Right lobe of liver (tissue), 4 donors: ENCODE measurements around the gene BCL7C.

Source experiments
- POLR2A ChIP-seq: fragments of 450-650 bp; IDR thresholded peaks from one replicate; pipeline ENCODE4 v1.6.1; 2017; ENCODE audit warnings: antibody characterized with exemption, mild to moderate bottlenecking
- TF ChIP-seq, protein P1 (sequence below), 4 donors: fragments of 200-600 bp in 3 of 4; fragments of 450-650 bp in 1 of 4; IDR thresholded peaks; one replicate each; pipeline versions ENCODE4 v1.5.1 to v1.8.0; 2016 to 2022; ENCODE audit warnings: antibody characterized with exemption in 4 of 4, mild to moderate bottlenecking in 2 of 4
- donor health status: DM: no; HTN: no; CAD: no.
- donor health status: DM: no; HTN: no; CAD: no.
- donor health status: DM: no; HTN: yes; CAD: no.

DNA sequence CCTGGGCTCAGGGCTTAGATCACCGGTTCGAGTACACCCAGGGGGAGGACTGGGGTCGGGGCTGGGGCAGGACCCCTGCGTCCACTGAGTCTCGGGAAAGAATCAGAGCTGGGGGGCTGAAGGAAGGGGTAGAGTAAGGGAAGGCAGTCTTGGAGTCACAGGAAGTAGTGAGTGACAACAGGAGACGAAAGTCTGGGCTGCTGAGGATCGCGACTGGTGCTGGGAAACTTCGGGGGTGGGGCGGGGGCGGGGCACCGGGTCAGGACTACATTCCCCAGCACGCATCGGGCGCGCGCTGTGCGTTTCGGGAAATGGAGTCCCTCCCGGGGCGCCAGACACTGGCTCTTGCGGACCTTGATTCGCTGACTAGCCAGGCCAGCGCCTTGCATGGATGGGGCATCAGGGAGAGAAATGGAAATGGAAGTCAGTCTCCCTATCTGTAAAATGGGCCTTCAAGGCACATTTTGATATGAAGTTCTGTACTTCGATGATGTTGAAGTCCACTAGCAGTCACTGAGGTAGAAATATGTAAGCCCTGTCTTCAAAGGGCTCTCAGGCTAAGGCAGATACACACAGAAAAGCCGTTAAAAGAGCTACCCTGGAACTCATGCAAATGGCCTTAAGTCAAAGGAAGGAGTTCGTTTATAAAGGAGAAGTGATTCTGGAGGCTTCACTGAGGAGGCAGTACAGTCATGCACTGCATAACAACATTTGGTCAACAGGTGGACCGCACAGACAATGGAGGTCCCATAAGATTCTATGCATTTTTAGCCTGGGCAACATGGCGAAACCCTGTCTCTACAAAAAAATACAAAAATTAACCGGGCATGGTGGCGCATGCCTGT, 3.2 kb upstream of the BCL7C start:
- TF ChIP-seq, protein P1, sequence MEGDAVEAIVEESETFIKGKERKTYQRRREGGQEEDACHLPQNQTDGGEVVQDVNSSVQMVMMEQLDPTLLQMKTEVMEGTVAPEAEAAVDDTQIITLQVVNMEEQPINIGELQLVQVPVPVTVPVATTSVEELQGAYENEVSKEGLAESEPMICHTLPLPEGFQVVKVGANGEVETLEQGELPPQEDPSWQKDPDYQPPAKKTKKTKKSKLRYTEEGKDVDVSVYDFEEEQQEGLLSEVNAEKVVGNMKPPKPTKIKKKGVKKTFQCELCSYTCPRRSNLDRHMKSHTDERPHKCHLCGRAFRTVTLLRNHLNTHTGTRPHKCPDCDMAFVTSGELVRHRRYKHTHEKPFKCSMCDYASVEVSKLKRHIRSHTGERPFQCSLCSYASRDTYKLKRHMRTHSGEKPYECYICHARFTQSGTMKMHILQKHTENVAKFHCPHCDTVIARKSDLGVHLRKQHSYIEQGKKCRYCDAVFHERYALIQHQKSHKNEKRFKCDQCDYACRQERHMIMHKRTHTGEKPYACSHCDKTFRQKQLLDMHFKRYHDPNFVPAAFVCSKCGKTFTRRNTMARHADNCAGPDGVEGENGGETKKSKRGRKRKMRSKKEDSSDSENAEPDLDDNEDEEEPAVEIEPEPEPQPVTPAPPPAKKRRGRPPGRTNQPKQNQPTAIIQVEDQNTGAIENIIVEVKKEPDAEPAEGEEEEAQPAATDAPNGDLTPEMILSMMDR (IDR thresholded peaks at IDR 0.05) = no peak
- no peak for TF ChIP-seq POLR2A
